Mammary epithelial cell (primary cell): ENCODE data around the gene C2CD4C.

ENCODE experiments used
- CTCF ChIP-seq, 2 donors: IDR thresholded peaks in 1 of 2; conservative IDR thresholded peaks in 1 of 2; 2 replicates each; pipeline ENCODE4 v1.5.1; 2011 to 2012; ENCODE audit warnings: inconsistent platforms in 2 of 2, low read length in 2 of 2, mild to moderate bottlenecking in 2 of 2, control low read depth in 1 of 2, low read depth in 1 of 2; ENCODE audit not compliant: insufficient read depth in 1 of 2; ENCODE audit errors: extremely low read depth in 1 of 2
- EZH2 ChIP-seq: IDR thresholded peaks from 2 replicates; pipeline ENCODE4 v1.6.1; 2012; ENCODE audit warnings: low read length, inconsistent platforms, borderline replicate concordance

- TF ChIP-seq CTCF (conservative IDR thresholded peaks at IDR 0.05 in 1 of 2, IDR thresholded peaks at IDR 0.05 in 1 of 2; ENCODE audit: extremely low read depth in 1 of 2, insufficient read depth in 1 of 2, low read depth in 1 of 2, low read length in 2 of 2) (no peak), EZH2 (no peak)
Observed at GRCh38 chr19:407511-408440, 1.2 kb downstream of the C2CD4C start.
